GM19035 (cell line): ENCODE results near the gene TRIM69.
A peak's percentile ranks its signal among the peaks of the same experiment; 100 is the strongest.
"Not testable (repeated sequence)": the region's sequence is repeated elsewhere in the genome, so short reads cannot be mapped to it uniquely, and the experiment has no call there.

Source experiments
- ATAC-seq: cut with Tn5 transposase; IDR thresholded peaks from one replicate; pipeline ENCODE4 v1.9.1; 2021; ENCODE audit not compliant: unreplicated experiment

The TRIM69 gene

GRCh38 chr15:44715797-44716334, 20.5 kb upstream of the TRIM69 start:
- ATAC-seq: no peak

- ATAC-seq: no peak
Measured at GRCh38 chr15:44716983-44717602, 19.2 kb upstream of the TRIM69 start.

- ATAC-seq: no peak
Measured at GRCh38 chr15:44718180-44718926, 18.0 kb upstream of the TRIM69 start.

- ATAC-seq: no peak
Measured at GRCh38 chr15:44718927-44719292, 17.4 kb upstream of the TRIM69 start.

GRCh38 chr15:44719293-44719999, 16.9 kb upstream of the TRIM69 start:
- peak; percentile 57 for ATAC-seq

GRCh38 chr15:44720000-44720435, 16.3 kb upstream of the TRIM69 start:
- not testable (repeated sequence) for ATAC-seq

- ATAC-seq: no peak
Measured at GRCh38 chr15:44720460-44721176, 15.7 kb upstream of the TRIM69 start.

GRCh38 chr15:44722011-44722410, 14.3 kb upstream of the TRIM69 start:
- ATAC-seq: no peak

- ATAC-seq: no peak
Measured at GRCh38 chr15:44726136-44726535, 10.2 kb upstream of the TRIM69 start.

- ATAC-seq: peak; percentile 37
Measured at GRCh38 chr15:44726568-44727484, 9.5 kb upstream of the TRIM69 start.

- ATAC-seq: no peak
Measured at GRCh38 chr15:44727485-44728231, 8.7 kb upstream of the TRIM69 start.

- ATAC-seq: not testable (repeated sequence)
Measured at GRCh38 chr15:44728232-44728575, 8.1 kb upstream of the TRIM69 start.

- peak; percentile 81 for ATAC-seq
Measured at GRCh38 chr15:44728576-44729407, 7.5 kb upstream of the TRIM69 start.

GRCh38 chr15:44729408-44730127, 6.8 kb upstream of the TRIM69 start:
- no peak for ATAC-seq

- no peak for ATAC-seq
Measured at GRCh38 chr15:44734839-44735481, 1.4 kb upstream of the TRIM69 start.

GRCh38 chr15:44735482-44736180, 697 bp upstream of the TRIM69 start:
- ATAC-seq: no peak
